ENCODE measurements around the gene GJC2.

- TF ChIP-seq, protein P1, sequence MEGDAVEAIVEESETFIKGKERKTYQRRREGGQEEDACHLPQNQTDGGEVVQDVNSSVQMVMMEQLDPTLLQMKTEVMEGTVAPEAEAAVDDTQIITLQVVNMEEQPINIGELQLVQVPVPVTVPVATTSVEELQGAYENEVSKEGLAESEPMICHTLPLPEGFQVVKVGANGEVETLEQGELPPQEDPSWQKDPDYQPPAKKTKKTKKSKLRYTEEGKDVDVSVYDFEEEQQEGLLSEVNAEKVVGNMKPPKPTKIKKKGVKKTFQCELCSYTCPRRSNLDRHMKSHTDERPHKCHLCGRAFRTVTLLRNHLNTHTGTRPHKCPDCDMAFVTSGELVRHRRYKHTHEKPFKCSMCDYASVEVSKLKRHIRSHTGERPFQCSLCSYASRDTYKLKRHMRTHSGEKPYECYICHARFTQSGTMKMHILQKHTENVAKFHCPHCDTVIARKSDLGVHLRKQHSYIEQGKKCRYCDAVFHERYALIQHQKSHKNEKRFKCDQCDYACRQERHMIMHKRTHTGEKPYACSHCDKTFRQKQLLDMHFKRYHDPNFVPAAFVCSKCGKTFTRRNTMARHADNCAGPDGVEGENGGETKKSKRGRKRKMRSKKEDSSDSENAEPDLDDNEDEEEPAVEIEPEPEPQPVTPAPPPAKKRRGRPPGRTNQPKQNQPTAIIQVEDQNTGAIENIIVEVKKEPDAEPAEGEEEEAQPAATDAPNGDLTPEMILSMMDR (optimal IDR thresholded peaks at IDR 0.05 in 1 of 3, IDR thresholded peaks at IDR 0.05 in 1 of 3, conservative IDR thresholded peaks at IDR 0.05 in 1 of 3; ENCODE audit: extremely low read depth in 1 of 3, insufficient read depth in 2 of 3, low read length in 3 of 3): no peak
- no peak for TF ChIP-seq EZH2 (IDR thresholded peaks at IDR 0.05; ENCODE audit: low read length)
Observed at GRCh38 chr1:228154021-228154669, 4.4 kb downstream of the GJC2 start.

Measured in keratinocyte (primary cell).